ENCODE data around the gene MYO7B. TPM values are rescaled to one million over a fixed set of nuclear protein-coding genes. Genes with fewer than 3 reads are reported as not detected.
A peak's percentile ranks its signal among the peaks of the same experiment; 100 is the strongest.

The MYO7B gene
- polyA plus RNA-seq, 4 donors: 17.7 to 24.7 (median 19.4) TPM

DNA sequence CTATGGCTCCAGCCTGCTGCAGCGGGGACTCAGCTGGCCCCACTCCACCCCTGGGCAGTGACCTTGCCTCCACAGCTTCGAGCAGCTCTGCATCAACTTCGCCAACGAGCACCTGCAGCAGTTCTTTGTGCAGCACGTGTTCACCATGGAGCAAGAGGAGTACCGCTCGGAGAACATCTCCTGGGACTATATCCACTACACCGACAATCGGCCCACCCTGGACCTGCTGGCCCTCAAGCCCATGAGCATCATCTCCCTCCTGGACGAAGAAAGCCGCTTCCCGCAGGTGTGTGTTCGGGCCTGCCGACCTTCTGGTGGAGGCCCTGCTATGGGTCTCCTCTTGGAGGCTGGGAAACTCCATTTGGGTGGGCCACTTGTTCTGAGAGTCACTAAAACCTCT lies 48.6 kb downstream of the MYO7B start:
- no peak for DNase-seq (ENCODE audit: low read depth in 4 of 4, low spot score in 3 of 4)

DNA sequence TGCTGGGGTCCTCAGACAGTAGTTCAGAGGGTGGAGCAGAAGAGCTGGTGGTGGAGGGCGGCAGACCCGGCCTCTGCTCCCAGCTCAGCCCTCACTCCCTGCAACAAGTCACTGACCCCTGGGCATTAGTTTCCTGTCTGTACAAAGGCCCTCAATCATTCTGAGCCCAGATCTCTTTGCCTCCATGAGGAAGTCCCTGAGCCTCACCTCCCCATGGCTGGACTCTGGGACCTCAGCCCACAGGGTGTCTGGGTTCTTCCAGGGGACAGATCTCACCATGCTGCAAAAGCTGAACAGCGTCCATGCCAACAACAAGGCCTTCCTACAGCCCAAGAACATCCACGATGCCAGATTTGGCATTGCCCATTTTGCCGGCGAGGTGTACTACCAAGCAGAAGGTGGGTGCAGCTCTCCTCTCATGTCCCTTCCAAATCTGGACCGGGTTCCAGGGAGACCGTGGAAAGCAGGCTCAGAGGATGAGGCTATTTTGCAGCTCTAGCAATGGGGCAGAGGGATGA lies 49.1 kb downstream of the MYO7B start:
- DNase-seq (ENCODE audit: low read depth in 4 of 4, low spot score in 3 of 4): no peak

DNA sequence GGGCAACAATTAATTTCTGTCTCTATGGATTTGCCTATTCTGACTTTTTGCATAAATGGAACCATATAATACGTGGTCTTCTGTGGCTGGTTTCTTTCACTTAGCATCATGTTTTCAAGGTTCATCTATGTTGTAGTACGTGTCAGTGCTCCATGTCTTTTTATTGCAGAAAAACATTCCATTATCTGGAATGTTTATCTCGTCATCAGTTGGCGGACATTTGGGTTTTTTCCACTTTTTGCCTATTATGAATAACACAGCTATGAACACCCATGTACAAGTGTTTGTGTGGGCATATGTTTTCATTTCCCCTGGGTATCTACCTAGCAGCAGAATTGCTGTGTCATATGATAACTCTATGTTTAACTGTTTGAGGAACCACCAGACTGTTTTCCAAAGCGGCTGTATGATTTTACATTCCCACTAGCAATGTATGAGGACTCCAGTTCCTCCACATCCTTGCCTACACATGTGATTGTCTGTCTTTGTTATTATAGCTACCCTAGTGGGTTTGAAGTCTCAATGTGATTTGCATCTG lies 49.9 kb downstream of the MYO7B start:
- DNase-seq (ENCODE audit: low read depth in 4 of 4, low spot score in 3 of 4): no peak

DNA sequence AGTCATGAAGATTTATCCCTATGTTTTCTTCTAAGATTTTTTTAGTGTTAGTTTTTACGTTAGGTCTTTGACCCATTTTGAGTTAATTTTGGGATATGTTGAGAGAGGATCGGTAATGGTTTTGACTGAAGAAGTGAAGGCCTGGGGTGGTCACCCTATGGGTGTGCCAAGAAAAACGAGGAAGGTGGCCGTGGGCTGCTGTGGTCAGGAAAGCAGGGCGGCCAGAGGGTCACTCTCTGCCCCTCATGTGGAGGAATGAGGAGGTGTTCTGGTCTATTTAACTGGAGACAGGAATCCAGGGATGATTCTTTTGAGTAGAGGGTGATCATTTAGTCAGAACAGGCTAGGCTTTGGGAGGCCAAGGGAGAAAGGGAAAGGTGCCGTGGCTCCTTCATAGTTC lies 50.7 kb downstream of the MYO7B start:
- DNase-seq (ENCODE audit: low read depth in 4 of 4, low spot score in 3 of 4): no peak

DNA sequence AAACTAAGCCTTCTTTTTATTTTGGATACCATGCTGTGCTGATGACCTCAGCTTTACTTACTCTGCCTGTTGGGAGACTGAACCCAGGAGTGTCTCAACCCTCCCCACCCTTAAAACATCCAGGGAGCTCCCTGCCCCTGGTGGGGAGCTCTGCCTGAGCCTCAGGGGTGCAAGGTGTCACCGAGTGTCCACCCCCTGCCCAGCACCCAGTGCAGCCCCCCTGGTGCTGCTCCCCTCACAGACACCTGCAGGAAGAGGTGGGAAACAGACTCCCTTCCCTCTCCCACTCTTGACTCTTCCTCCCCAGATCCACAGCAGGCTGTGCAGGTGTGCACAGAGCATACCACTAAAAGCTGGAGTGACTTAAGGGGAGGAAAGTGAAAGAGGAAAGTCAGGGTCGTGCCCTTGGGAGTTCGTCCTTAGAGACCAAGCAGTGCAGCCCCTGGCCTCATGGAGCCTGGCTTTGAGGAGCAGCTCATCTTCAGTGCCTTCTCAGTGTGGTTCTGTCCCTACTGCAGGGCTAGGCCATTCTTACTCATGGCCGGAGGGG lies 51.3 kb downstream of the MYO7B start:
- DNase-seq (ENCODE audit: low read depth in 4 of 4, low spot score in 3 of 4): no peak

DNA sequence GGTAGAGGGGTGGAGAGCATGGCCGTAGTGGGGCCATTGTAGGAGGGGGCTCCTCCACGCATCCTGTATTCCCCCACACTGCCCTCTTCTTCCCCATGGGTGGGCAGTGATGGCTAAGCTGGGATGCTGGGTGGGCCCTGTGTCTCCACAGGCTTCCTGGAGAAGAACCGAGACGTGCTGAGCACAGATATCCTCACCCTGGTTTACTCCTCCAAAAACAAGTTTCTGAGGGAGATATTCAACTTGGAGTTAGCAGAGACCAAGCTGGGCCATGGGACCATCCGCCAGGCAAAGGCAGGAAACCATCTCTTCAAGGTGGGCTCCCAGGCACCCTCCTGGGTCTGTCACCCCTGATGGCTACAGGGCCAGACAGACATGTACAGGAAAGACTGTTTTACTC lies 52.8 kb downstream of the MYO7B start:
- DNase-seq (ENCODE audit: low read depth in 4 of 4, low spot score in 3 of 4): no peak

DNA sequence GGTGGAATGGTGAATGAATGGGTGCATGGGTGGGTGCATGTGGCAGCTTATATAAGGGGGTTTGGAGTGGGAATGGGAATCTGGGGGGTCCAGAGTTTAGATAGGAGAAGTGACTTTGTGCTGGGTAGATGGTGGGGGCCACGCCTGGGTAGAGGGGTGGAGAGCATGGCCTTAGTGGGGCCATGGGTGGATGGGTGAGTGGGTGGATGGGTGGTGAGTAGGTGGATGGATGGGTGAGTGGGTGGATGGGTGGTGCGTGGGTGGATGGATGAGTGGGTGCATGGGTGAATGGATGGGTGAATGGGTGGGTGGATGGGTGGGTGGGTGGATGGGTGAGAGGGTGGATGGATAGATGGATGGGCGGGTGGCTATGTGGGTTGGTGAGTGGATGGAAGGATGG lies 53.9 kb downstream of the MYO7B start:
- DNase-seq (ENCODE audit: low read depth in 4 of 4, low spot score in 3 of 4): no peak

DNA sequence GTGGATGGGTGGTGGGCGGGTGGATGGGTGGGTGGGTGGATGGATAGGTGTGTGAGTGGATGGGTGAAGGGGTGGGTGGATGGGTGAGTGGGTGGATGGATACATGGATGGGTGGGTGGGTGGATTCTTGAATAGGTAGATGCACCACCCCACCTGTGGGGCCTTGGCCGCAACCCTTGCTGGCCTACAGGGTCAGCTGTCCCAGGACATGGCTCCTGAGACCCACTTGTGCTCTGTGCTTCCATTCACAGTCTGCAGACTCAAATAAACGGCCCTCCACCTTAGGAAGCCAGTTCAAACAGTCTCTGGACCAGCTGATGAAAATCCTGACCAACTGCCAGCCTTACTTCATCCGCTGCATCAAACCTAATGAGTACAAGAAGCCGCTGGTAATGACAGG lies 54.4 kb downstream of the MYO7B start:
- no peak for DNase-seq (ENCODE audit: low read depth in 4 of 4, low spot score in 3 of 4)

DNA sequence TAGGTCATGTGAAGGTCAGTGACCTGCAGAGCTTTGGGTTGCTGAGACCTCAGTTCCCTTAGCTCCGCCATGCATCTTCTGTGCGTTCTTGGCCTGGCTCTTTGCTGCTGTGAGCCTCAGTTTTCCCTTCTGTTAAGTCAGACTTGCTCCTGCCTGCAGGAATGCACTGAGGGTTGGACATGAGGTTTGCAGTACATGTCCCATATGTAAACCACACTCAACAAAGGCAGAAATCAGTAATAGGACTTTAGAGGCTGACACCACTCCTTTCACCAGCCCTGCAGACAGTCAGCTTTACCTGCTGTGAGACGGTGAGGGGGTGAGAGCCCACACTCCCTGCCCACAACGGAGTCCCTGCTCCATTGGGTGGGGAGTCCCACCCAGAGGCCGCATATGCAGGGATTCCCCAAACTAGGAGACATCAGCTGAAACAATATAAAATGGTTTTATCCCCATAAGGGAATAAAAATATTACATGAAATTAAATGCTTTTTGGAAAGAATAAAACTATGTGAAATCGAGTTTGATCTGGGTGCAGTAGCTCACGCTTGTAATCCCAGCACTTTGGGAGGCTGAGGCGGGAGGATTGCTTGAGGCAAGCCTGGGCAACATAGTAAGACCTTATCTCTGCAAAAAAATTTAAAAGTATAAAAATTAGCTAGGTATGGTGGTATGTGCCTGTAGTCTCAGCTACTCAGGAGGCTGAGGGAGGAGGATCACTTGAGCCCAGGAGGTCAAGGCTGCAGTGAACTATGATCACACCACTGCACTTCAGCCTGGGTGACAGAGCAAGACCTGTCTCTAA lies 55.1 kb downstream of the MYO7B start:
- no peak for DNase-seq (ENCODE audit: low read depth in 4 of 4, low spot score in 3 of 4)

DNA sequence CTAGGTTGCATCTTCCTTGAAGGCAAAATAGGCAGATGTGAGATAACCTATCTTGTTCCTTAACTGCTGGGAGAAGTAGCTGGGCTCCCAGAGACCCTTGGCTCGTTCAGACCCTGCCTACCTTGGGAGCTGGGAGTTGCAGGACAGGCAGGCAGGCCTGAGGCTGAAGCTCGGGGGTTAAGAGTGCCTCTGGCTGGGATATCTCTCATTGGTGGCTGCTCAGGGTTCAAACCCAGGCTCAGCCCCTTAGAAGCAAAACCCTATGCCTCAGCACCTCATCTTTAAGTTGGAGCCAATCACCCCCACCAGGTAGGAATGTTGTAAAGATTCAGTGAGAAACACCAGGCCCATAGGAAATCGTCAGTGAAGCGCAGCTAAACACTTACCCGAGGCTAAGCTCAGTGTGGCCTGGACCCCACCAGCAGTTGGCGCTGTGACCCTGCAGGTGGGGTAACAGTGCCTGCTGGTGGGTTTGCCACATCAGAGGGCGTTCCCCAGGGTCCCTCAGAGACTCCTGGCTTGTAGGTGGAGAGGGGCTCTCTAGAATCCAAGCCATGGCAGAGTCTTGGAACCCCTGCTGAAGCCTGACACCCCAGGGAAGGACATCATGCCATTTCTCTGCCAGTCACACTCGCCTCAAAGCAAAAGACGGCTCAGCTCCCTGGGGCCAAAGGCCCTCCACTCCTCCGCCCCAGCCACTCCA lies 55.9 kb downstream of the MYO7B start:
- DNase-seq (ENCODE audit: low read depth in 4 of 4, low spot score in 3 of 4): peak in 3 of 4 donors; percentile 31 to 39 (median 38)

DNA sequence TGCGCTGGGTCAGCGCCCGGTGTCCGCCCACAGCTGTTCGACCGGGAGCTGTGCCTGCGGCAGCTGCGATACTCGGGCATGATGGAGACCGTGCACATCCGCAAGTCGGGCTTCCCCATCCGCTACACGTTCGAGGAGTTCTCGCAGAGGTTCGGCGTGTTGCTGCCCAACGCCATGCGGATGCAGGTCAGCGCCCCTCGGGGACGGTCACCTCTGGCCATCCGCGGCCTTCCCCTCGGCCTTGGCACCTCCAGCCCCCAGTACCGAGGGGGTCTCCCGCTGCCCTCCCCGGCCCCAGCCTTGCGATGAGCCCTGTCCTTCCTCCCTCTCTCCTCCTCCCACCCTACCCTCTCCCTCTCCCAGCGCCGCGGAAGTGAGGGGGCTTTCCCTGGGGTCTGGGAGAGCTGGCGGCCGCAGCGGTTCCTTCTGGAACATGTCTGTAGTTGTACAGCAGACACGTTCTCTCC lies 57.3 kb downstream of the MYO7B start:
- DNase-seq (ENCODE audit: low read depth in 4 of 4, low spot score in 3 of 4): no peak

DNA sequence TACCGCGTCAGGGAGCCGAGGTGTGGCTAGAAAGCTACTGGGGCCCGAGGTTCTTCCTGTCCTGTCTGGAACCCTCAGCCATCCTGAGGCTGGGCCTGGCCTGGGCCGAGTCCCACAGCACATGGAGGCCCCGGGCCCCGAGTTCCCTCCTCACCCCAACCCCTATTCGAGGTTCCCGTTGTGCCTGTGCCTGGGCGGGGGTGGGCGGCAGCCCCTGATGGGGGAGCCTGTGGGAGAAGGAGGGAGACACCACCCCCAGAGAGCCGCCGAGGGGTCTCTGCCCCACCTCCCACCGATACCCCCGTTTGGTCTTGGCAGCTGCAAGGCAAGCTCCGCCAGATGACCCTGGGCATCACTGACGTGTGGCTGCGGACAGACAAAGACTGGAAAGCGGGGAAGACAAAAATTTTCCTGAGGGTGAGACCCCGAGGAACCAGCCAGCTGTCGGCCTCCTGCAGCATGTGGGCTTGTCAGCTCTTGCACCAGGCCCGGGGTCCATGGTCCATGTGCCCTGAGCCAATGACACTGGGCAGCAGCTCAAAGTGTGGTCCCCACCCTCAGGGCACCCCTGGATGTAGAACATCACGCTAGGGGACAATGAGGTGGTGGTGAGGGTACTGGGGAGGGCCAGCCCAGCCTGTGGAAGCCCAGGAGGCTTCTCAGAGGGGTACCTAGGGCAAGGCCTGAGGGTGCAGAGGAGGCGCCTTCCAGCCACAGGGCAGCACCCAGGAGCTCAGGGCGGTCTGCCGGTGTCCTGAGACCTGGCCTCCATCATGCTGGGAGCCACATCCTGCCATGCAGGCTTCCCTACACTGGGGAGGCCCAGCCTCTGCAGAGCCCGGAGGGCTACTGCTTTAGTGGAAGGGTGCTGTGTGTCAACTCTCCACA lies 58.0 kb downstream of the MYO7B start:
- DNase-seq (ENCODE audit: low read depth in 4 of 4, low spot score in 3 of 4): no peak

DNA sequence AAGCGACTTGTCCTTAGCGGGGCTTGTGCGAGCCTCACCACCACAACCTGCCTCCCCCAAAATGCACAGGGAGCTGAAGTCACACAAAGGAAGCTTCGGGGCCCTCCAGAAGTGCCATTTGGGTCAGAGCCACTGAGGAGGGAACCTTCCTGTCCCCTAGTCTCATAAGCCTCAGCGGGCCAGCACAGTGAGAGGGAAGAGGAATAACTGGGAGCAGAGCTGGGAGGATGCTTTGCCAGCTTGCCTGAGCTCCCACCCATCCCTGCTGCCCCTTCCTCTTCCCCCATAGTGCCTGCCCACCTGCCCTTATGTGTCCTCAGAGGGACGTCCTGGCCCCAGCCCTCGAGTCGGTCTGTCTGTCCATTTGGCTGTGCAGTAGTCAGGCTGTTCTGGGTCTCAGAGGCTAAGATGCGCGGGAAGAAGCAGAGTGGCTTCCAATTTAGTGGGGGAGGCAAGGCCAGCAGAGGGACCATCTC lies 58.7 kb downstream of the MYO7B start:
- DNase-seq (ENCODE audit: low read depth in 4 of 4, low spot score in 3 of 4): no peak

DNA sequence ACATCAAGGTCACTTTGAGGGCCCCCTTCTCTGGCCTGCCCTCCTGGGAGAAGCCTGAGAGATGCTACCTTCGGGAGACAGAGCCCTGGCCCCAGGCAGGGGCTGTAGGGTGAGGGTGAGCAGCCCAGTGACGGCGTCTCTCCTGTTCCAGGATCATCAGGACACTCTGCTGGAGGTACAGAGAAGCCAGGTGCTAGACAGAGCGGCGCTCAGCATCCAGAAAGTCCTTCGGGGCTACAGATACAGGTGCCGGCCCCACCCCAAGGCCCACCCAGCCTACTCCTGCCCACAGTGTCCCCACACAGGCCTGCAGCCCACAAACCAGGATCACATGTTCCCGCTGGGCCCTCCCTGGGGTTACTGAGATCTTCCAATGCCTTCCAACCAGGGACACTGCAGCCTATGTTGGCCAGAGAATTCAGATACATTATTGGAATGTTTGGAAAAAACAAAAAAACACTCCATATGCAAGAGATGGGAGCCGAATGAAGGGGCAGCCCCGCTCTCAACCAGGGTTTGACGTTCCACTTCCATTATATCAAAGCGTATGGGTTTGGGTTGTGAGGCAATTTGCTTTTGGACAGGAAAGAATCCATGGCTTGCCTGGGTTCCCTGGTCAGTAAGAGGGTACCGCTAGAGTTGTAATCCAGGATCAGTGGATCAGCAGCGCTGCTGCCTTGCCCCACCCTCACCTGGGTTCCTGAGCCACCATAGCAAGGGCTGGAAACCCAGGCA lies 61.0 kb downstream of the MYO7B start:
- no peak for DNase-seq (ENCODE audit: low read depth in 4 of 4, low spot score in 3 of 4)

DNA sequence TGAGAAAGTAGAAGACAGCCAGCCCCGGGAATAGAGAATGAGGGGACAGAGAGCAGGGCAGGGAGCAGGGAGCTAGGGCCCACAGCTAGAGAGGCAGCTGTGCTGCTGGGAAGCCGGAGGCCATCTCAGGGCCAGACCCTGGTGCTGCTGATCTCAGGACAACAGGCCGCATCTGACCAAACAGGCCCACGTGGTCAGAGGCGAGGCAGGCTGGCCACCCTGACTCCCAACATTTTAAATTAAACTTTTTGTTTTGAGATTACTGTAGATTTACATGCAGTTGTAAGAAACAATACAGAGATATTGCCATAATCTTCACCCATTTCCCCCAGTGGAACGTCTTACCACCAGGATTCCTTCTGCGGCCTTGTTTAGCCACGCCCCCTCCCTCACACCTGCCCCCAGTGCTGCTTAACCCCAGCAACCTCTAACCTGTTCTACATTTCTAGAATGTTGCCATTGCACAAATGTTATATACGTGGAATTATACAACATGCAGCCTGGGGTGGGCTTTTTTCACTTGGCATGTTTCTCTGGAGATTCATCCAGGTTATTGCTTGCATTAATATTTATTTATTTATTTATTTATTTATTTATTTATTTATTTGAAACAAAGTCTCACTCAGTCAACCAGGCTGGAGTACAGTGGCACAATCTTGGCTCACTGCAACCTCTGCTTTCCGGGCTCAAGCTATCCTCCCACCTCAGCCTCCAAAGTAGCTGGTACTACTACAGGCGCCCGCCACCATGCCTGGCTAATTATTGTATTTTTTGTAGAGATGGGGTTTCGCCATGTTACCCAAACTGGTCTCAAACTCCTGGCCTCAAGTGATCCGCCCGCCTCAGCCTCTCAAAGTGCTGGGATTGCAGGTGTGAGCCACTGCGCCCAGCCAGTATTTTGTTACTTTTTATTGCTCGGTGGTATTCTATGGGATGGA lies 61.8 kb downstream of the MYO7B start:
- no peak for DNase-seq (ENCODE audit: low read depth in 4 of 4, low spot score in 3 of 4)

DNA sequence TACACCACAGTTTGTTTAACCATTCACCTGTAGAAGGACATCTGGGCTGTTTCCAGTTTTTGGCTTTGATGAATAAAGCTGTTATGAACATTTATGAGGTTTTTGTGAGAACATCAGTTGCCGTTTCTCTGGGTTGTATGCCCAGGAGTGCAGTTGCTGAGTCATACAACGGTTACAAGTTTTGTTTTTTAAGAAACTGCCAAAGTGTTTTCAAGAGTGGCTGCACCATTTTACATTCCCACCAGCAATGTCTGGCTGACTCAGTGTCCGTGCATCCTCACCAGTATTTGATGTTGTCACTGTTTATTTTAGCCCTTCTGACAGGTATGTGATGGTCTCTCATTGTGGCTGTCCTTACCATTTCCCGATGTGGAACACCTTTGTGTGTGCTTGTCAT lies 62.5 kb downstream of the MYO7B start:
- DNase-seq (ENCODE audit: low read depth in 4 of 4, low spot score in 3 of 4): no peak

DNA sequence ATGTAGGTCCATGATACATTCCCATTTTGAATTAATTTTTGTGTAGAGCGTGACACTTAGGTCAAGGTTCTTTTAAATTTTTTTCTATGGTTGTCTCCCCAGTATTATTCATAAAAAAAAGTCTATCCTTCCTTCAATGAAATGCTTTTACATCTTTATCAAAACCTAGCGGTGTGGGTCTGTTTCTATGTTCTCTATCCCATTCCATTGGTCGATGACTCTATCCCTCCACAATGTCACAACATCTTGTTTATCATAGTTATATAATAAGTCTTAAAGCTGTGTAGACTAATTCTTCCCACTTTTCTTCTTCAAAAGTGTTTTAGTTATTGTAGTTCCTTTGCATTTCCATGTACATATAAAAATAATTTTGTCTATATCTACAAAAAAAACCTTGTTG lies 63.2 kb downstream of the MYO7B start:
- DNase-seq (ENCODE audit: low read depth in 4 of 4, low spot score in 3 of 4): no peak

DNA sequence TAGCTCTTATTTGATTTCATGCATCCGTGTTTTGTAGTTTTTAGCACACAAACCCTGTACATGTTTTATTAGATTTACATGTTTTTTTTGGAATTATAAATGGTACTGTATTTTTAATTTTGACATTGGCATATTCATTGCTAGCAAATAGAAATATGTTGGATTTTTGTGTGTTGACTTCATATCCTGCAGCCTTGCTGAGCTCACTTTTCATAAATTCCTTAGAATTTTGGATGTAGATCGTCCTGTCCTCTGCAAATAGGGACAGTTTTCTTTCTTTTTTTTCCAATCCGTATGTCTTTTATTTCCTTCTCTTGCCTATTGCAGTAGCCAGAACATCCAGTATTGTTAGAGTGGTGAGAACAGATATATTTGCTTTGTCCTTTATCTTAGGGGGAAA lies 63.7 kb downstream of the MYO7B start:
- DNase-seq (ENCODE audit: low read depth in 4 of 4, low spot score in 3 of 4): no peak

Data from right renal pelvis (tissue), 4 donors.